Activated CD8-positive, alpha-beta memory T cell treated with anti-CD3 and anti-CD28 coated beads, Interleukin-2, amount 50 U/mL, for 4 hours (primary cell): ENCODE results near the gene CELF2.

Experiments used
- DNase-seq: peaks from one replicate; pipeline ENCODE4 v3.0.0-alpha.2; 2020

CELF2 gene

GRCh38 chr10:11255796-11256444, 238.2 kb downstream of the CELF2 start:
- DNase-seq = no peak

GRCh38 chr10:11256896-11257295, 239.2 kb downstream of the CELF2 start:
- DNase-seq = no peak

GRCh38 chr10:11257440-11258090, 239.9 kb downstream of the CELF2 start:
- no peak for DNase-seq

GRCh38 chr10:11260170-11260569, 242.5 kb downstream of the CELF2 start:
- DNase-seq = no peak

GRCh38 chr10:11261143-11261542, 243.5 kb downstream of the CELF2 start:
- DNase-seq = no peak

GRCh38 chr10:11261687-11262493, 244.2 kb downstream of the CELF2 start:
- no peak for DNase-seq

GRCh38 chr10:11262494-11263345, 245.0 kb downstream of the CELF2 start:
- no peak for DNase-seq

- DNase-seq = no peak
Measured at GRCh38 chr10:11263767-11264166, 246.1 kb downstream of the CELF2 start.

- no peak for DNase-seq
Measured at GRCh38 chr10:11264296-11265048, 246.8 kb downstream of the CELF2 start.

- no peak for DNase-seq
Measured at GRCh38 chr10:11265484-11265883, 247.8 kb downstream of the CELF2 start.

GRCh38 chr10:11266426-11266825, 248.8 kb downstream of the CELF2 start:
- no peak for DNase-seq

- peak; percentile 76 for DNase-seq
Measured at GRCh38 chr10:11270135-11270857, 252.6 kb downstream of the CELF2 start.

- DNase-seq = no peak
Measured at GRCh38 chr10:11270858-11271179, 253.1 kb downstream of the CELF2 start.

- no peak for DNase-seq
Measured at GRCh38 chr10:11272915-11273389, 255.3 kb downstream of the CELF2 start.

GRCh38 chr10:11274452-11274851, 256.8 kb downstream of the CELF2 start:
- DNase-seq = no peak

GRCh38 chr10:11275651-11276050, 258.0 kb downstream of the CELF2 start:
- no peak for DNase-seq

GRCh38 chr10:11276449-11276990, 258.8 kb downstream of the CELF2 start:
- DNase-seq = no peak

- no peak for DNase-seq
Measured at GRCh38 chr10:11279314-11279713, 261.6 kb downstream of the CELF2 start.

- DNase-seq = no peak
Measured at GRCh38 chr10:11280187-11280932, 262.7 kb downstream of the CELF2 start.

GRCh38 chr10:11282156-11282555, 264.5 kb downstream of the CELF2 start:
- no peak for DNase-seq
